Karpas-422 (cell line): ENCODE results near the gene LEKR1. TPM values are rescaled to one million over a fixed set of nuclear protein-coding genes. Genes with fewer than 3 reads are reported as not detected.
A peak's percentile ranks its signal among the peaks of the same experiment; 100 is the strongest.

Source experiments
- DNase-seq: peaks from one replicate; pipeline ENCODE4 v3.0.0-alpha.2; 2015
- H2AFZ ChIP-seq: fragments of 200-600 bp; sonication (generic); 2 replicates; pipeline ENCODE4 v1.6.1; 2014; ENCODE audit warnings: antibody characterized with exemption, low read length, mixed read lengths
- H3K27ac ChIP-seq: fragments of 200-600 bp; sonication (generic); 2 replicates; pipeline ENCODE4 v1.5.1; 2014; ENCODE audit warnings: mild to moderate bottlenecking, low read length, moderate library complexity
- H3K27me3 ChIP-seq: fragments of 200-600 bp; sonication (generic); 2 replicates; pipeline ENCODE4 v1.6.1; 2014; ENCODE audit warnings: low read length, mixed read lengths
- H3K36me3 ChIP-seq: fragments of 200-600 bp; sonication (generic); 2 replicates; pipeline ENCODE4 v1.6.1; 2014; ENCODE audit warnings: low read length, mixed read lengths; ENCODE audit not compliant: insufficient read depth
- H3K4me1 ChIP-seq: fragments of 200-600 bp; sonication (generic); 2 replicates; pipeline ENCODE4 v1.6.1; 2014; ENCODE audit warnings: mild to moderate bottlenecking, low read length, mixed read lengths
- H3K4me2 ChIP-seq: fragments of 200-600 bp; sonication (generic); 2 replicates; pipeline ENCODE4 v1.6.1; 2014; ENCODE audit warnings: low read length, low read depth, mild to moderate bottlenecking; ENCODE audit not compliant: poor library complexity, severe bottlenecking
- H3K4me3 ChIP-seq: fragments of 200-600 bp; sonication (generic); 2 replicates; pipeline ENCODE4 v1.5.1; 2014; ENCODE audit warnings: mild to moderate bottlenecking, antibody characterized with exemption, low read length, mixed read lengths
- H3K79me2 ChIP-seq: fragments of 200-600 bp; sonication (generic); 2 replicates; pipeline ENCODE4 v1.6.1; 2014; ENCODE audit warnings: mild to moderate bottlenecking, low read length, mixed read lengths
- H3K9ac ChIP-seq: fragments of 200-600 bp; sonication (generic); 2 replicates; pipeline ENCODE4 v1.6.0; 2014; ENCODE audit warnings: low read length
- H3K9me2 ChIP-seq: fragments of 200-600 bp; sonication (generic), shearing (Covaris generic); replicated peaks from 2 replicates; pipeline ENCODE4 v1.6.0; 2014; ENCODE audit warnings: mild to moderate bottlenecking, low read length, moderate library complexity; ENCODE audit not compliant: insufficient read depth
- H3K9me3 ChIP-seq: fragments of 300-700, 200-600 bp; sonication (generic); 2 replicates; pipeline ENCODE4 v1.6.1; 2014; ENCODE audit warnings: low read length, mixed read lengths
- H4K20me1 ChIP-seq: fragments of 200-600 bp; sonication (generic); 2 replicates; pipeline ENCODE4 v1.6.1; 2014; ENCODE audit warnings: mild to moderate bottlenecking, antibody characterized with exemption, low read length, low read depth; ENCODE audit not compliant: insufficient read depth
- total RNA-seq: library from RNA; depleted of rRNA; stranded (reverse); fragments of >200 nt; shearing (Covaris generic); gene quantifications from 2 replicates; pipeline ENCODE4 v1.2.3, GENCODE V29; 2014; ENCODE audit warnings: low replicate concordance; rRNA removed

LEKR1 gene
- 2.3 and 6.4 TPM in 2 replicates for total RNA-seq

DNA sequence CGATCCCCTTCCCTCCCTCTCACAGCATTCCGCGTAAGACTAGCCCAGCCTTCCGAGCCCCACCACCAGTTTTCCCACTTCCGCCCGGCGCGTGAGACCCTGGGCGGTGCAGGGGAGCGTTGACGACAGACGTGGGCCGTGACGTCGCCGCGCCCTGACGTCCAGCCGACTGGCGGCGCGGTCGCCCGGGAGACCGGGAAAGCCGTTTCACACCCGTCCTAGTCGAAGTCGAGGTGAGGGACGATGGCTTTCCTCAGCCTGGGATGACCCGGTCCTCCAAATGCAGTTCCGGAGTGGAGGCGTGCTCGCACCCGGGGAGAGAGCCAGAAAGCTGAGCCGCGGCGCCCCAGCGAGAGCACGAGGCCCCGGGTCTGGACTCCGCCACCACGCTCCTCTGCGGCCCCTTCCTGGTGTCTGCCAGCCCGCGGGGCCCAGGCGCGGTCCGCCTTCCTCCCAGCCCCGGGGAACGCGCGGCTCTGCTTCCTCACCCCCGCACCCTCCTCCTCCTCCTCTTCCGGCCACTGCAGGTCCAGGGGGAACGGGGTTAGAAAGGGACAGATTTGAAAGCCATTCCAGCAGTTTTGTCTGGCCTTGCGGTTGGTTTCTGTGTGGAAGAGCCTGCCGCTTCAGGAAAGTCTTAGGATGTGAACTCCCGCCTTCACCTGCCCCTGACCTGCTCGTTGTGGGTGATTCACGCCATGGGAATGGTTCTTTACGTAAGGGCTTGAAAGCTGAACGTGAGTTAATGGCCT is at the start of gene LEKR1:
LEKR1 (plus strand) TSS at position 210 of the 752 bp plus-strand sequence. CDS start 2,977 bp downstream, outside the sequence.
- H3K9me2 ChIP-seq, result no peaks in the 10 kb centered on the region
- H3K9me3 ChIP-seq, result no peaks in the 10 kb centered on the region
- no peaks in the 10 kb centered on the region for H3K27me3 ChIP-seq
- H3K9ac ChIP-seq, result peak within 1 kb of the TSS; percentile 91
- H2AFZ ChIP-seq, result peak within 1 kb of the TSS; percentile 96
- peaks cover 22% of the 10 kb centered on the region for H3K4me1 ChIP-seq
- no peaks in the 10 kb centered on the region for H4K20me1 ChIP-seq
- H3K79me2 ChIP-seq, result no peaks in the 10 kb centered on the region
- H3K27ac ChIP-seq, result no peak within 1 kb of the TSS; the same call in 1 of the 2 replicates
- peak within 1 kb of the TSS; percentile 92 for H3K4me3 ChIP-seq
- H3K4me2 ChIP-seq, result peak within 1 kb of the TSS; percentile 99
- DNase-seq, result peak; percentile 91
- no peaks in the 10 kb centered on the region for H3K36me3 ChIP-seq

GRCh38 chr3:156776871-156777270 is 49.3 kb upstream of the LEKR1 start:
- Histone ChIP-seq H3K27ac (no peak overlapping the region), H3K9me2 (no peaks in the 10 kb centered on the region), H3K27me3 (no peaks in the 10 kb centered on the region), H3K36me3 (no peaks in the 10 kb centered on the region), H3K4me3 (peak overlapping the region; percentile 26), H3K79me2 (no peaks in the 10 kb centered on the region), H4K20me1 (no peaks in the 10 kb centered on the region), H3K4me1 (peaks cover 18% of the 10 kb centered on the region), H2AFZ (no peak overlapping the region), H3K4me2 (peak overlapping the region; percentile 59), H3K9me3 (no peaks in the 10 kb centered on the region), H3K9ac (no peak overlapping the region)
- DNase-seq, result no peak

- H3K4me1 ChIP-seq, result peaks cover 11% of the 10 kb centered on the region
- H3K9ac ChIP-seq, result no peak overlapping the region
- H3K27me3 ChIP-seq, result no peaks in the 10 kb centered on the region
- H3K27ac ChIP-seq, result no peak overlapping the region
- no peaks in the 10 kb centered on the region for H3K9me3 ChIP-seq
- no peak overlapping the region for H3K4me2 ChIP-seq
- no peak overlapping the region for H3K4me3 ChIP-seq
- H4K20me1 ChIP-seq, result no peaks in the 10 kb centered on the region
- no peak overlapping the region for H2AFZ ChIP-seq
- H3K9me2 ChIP-seq, result no peaks in the 10 kb centered on the region
- no peaks in the 10 kb centered on the region for H3K36me3 ChIP-seq
- H3K79me2 ChIP-seq, result no peaks in the 10 kb centered on the region
- DNase-seq, result no peak
Measured at GRCh38 chr3:156781310-156782230, 44.6 kb upstream of the LEKR1 start.

- Histone ChIP-seq H3K27me3 (no peaks in the 10 kb centered on the region), H3K9ac (no peak overlapping the region), H3K36me3 (no peaks in the 10 kb centered on the region), H3K4me1 (peaks cover 4% of the 10 kb centered on the region), H3K4me3 (no peak overlapping the region), H4K20me1 (no peaks in the 10 kb centered on the region), H3K4me2 (no peak overlapping the region), H3K79me2 (no peaks in the 10 kb centered on the region), H3K27ac (no peak overlapping the region), H3K9me2 (no peaks in the 10 kb centered on the region), H3K9me3 (no peaks in the 10 kb centered on the region), H2AFZ (no peak overlapping the region)
- DNase-seq, result no peak
Measured at GRCh38 chr3:156782319-156782718, 43.8 kb upstream of the LEKR1 start.

GRCh38 chr3:156782921-156783320 is 43.2 kb upstream of the LEKR1 start:
- no peak for DNase-seq
- Histone ChIP-seq H3K4me3 (no peak overlapping the region), H3K36me3 (no peaks in the 10 kb centered on the region), H2AFZ (no peak overlapping the region), H3K4me2 (no peak overlapping the region), H3K27ac (no peak overlapping the region), H3K9me3 (no peaks in the 10 kb centered on the region), H3K27me3 (no peaks in the 10 kb centered on the region), H3K9ac (no peak overlapping the region), H4K20me1 (no peaks in the 10 kb centered on the region), H3K4me1 (no peaks in the 10 kb centered on the region), H3K9me2 (no peaks in the 10 kb centered on the region), H3K79me2 (no peaks in the 10 kb centered on the region)

DNA sequence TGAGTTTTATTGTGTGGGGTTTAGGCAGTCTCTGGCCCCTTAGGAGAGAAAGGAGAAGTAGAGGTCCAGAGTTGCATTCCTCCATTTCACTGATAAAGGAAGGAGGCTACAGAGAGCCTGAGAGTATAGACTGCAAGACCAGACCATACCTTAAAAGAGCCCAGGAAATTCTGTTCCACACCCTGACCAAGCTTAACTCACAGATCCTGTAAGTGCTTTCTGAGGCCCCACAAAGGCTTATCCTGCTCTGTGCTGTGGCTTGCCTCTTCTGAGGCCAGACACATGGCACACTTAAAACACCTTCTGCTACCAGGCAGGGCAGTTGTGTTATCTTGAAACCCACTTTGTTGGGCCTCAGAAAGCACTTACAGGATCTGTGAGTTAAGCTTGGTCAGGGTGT is 39.2 kb upstream of the LEKR1 start:
- Histone ChIP-seq H3K9me2 (no peaks in the 10 kb centered on the region), H3K4me3 (no peak overlapping the region), H3K27ac (no peak overlapping the region), H3K27me3 (no peaks in the 10 kb centered on the region), H3K4me1 (no peaks in the 10 kb centered on the region), H3K79me2 (no peaks in the 10 kb centered on the region), H3K4me2 (no peak overlapping the region), H3K36me3 (no peaks in the 10 kb centered on the region), H3K9ac (no peak overlapping the region), H2AFZ (no peak overlapping the region), H3K9me3 (no peaks in the 10 kb centered on the region), H4K20me1 (no peaks in the 10 kb centered on the region)
- no peak for DNase-seq

GRCh38 chr3:156787926-156788663 is 38.1 kb upstream of the LEKR1 start:
- Histone ChIP-seq H3K79me2 (no peaks in the 10 kb centered on the region), H3K4me3 (no peak overlapping the region), H3K9me2 (no peaks in the 10 kb centered on the region), H3K9me3 (no peaks in the 10 kb centered on the region), H4K20me1 (no peaks in the 10 kb centered on the region), H3K27ac (no peak overlapping the region), H3K4me2 (no peak overlapping the region), H2AFZ (no peak overlapping the region), H3K36me3 (no peaks in the 10 kb centered on the region), H3K4me1 (no peaks in the 10 kb centered on the region), H3K27me3 (no peaks in the 10 kb centered on the region), H3K9ac (no peak overlapping the region)
- DNase-seq, result no peak
